HG03095 (cell line): ENCODE results near the gene SPECC1.
"Not testable (repeated sequence)": the region's sequence is repeated elsewhere in the genome, so short reads cannot be mapped to it uniquely, and the experiment has no call there.

Experiments
- ATAC-seq: cut with Tn5 transposase; IDR thresholded peaks from one replicate; pipeline ENCODE4 v1.9.1; 2021; ENCODE audit warnings: moderate library complexity; ENCODE audit not compliant: unreplicated experiment

SPECC1 gene, protein sequence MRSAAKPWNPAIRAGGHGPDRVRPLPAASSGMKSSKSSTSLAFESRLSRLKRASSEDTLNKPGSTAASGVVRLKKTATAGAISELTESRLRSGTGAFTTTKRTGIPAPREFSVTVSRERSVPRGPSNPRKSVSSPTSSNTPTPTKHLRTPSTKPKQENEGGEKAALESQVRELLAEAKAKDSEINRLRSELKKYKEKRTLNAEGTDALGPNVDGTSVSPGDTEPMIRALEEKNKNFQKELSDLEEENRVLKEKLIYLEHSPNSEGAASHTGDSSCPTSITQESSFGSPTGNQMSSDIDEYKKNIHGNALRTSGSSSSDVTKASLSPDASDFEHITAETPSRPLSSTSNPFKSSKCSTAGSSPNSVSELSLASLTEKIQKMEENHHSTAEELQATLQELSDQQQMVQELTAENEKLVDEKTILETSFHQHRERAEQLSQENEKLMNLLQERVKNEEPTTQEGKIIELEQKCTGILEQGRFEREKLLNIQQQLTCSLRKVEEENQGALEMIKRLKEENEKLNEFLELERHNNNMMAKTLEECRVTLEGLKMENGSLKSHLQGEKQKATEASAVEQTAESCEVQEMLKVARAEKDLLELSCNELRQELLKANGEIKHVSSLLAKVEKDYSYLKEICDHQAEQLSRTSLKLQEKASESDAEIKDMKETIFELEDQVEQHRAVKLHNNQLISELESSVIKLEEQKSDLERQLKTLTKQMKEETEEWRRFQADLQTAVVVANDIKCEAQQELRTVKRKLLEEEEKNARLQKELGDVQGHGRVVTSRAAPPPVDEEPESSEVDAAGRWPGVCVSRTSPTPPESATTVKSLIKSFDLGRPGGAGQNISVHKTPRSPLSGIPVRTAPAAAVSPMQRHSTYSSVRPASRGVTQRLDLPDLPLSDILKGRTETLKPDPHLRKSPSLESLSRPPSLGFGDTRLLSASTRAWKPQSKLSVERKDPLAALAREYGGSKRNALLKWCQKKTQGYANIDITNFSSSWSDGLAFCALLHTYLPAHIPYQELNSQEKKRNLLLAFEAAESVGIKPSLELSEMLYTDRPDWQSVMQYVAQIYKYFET

DNA sequence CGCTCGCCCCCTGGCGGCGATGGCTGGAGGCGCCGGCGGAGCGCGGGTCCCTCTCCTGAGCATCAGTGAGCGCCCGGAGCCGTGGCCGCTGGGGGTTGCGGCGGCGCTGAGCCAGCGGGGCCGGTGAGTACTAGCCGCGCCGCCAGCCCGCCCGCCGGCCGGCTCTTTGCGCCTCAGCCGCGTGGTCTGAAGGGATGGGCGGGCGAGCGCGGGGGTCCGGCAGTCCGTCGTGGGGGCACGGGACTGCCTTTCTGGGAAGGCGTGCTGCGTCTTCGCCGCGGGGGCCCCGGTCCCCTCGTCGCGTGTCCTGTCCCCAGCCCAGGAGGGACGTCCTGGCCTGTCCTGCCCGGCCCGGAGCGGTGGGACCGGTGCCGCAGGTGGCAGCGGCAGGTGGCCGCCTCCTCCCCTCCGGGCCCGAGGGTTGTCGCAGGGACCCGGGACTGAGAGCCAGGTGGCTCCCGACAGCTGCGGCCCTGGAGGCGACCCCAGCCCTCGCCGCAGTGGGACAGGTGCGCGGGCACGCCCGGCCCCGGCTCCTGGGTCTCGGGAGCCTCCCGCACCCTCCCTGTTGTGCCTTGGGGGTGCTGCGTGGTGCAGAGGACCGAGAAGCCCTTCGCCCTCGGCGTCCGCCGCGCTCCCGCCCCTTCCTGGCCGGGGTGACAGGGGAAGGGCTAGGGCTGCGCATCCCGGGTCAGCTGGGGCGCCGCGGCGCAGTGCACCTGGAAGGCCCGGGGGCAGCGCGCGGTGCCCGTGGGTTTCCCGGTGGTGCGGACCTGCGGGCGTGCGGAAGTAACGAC is at the start of gene SPECC1:
SPECC1 (plus strand) TSS at position 58 of the 797 bp plus-strand sequence. CDS start 87,293 bp downstream, outside the sequence.
- ATAC-seq: peak; percentile 89

DNA sequence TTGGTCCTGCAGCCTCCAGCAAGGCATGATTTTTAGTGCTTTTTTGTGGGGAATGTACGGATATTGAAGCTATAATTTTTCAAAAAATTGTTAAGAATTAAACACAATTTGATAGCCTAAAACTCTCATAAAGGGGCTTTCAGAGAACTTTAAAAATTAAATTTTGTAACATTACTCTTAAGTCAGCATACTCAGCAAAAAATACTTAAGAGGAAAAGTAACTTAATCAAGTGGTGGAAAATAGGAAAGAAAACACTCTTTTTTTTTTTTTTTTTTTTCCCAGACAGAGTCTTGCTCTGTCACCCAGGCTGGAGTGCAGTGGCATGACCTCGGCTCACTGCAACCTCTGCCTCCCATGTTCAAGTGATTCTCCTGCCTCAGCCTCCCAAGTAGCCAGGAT is 46.2 kb upstream of the SPECC1 start:
- ATAC-seq: not testable (repeated sequence)

DNA sequence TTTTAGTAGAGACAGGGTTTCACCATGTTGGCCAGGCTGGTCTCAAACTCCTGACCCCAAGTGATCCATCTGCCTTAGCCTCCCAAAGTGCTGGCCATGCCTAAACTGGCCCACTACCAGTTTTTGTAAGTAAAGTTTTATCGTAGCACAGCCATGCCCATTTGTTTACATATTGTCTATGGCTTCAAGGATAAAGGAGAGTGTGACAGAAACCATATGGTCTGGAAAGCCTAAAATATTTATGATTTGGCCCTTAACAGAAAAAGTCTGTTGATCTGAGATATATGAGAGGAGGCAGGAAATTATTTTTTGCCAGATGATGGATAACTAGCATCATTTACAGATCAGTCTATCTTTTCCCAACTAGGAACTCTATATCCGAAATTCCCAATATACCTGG is 36.0 kb upstream of the SPECC1 start:
- ATAC-seq: no peak

DNA sequence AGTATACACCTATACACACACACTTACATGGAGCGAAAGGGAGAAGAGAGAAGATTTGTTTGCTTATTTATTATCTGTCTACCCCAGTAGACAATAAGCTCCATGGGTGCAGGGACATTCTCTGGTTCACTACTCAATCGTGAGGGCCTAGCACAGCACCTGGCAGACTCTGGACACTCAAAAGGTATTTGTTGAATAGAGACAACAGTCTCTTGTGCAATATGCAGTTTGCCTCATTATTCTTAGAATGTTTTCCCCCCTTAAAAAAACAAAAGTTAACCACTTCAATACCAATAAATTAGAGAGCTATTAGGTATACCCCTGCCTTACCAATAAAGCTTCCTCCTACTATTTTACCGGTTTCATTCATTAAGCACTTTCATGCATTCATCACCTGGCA is 33.6 kb upstream of the SPECC1 start:
- no peak for ATAC-seq

DNA sequence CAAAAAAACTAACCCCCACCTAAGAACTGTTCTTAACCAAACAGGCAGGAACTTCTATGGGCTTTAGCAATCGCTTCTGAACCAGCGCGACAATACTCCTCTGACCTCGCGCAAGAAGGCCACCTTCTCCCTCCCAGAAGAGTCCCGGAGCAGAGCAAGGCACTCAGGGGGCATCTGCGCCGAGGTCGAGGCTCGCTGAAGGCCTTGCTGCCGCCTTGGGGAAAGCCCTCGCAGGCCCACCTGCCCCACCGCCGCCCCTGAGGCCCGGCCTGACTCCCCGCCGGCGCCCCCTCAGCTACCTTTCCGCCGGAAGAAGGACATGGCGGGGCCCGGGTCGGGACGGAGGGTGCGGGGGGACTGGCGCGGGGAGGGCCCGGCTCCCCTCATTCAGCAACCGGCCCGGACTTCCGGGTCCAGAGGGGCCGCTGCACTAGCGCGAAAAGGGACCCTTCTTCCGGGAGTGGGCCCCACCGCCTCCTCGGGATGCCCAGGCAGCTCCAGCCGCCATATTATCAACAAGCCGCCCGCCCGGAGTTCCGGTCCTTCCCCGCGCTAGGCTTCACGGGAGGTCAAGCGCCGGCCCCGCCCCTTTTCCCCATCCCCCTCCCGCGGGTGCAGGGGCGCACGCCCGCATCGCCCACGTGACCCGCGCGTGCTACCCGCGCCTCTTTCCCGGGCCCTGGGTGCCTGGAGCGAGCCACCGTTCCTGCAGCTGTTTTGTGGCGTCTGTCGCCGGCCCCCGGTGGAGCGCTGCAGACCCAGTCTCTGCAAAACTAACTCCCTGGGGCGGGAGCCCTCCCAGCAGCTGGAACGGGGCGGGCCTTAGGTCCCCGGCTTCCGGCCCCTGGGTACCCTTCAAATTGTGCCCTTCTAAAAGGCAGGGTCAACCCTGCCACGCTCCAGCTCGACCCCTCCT is 31.6 kb upstream of the SPECC1 start, which contains the start of gene AKAP10:
AKAP10 (minus strand) TSS at position 536 of the 916 bp plus-strand sequence; CDS start at position 387, 149 bp downstream.
- peak; percentile 81 for ATAC-seq

DNA sequence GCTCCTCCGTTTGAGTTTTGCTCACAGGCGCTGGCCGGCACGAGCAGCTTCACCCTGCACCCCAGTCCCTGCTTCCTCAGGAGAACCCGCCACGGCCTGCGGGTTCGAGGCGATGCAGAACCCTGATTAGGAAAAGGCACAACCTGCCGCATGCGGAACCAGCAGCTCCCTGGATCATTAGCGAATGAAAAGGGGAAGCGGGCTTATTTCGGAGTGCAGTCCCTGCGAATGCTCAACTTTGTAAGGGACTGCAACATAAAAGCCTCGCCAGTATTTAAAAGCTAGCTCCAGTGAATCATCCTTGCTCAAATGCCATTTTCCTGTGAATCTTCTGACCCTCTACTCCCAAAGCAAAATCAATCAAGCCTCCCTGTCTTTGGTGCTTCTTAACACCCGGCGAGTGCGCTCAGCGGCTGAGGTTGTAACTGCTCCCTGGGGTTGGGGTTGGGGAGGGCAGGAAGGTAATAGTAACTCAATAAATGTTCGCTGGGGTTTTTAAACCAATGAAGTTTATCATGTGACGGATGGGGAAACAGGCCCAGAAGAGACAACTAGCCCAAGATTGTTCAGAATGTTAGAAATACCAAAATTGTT is 30.9 kb upstream of the SPECC1 start:
- peak; percentile 27 for ATAC-seq

DNA sequence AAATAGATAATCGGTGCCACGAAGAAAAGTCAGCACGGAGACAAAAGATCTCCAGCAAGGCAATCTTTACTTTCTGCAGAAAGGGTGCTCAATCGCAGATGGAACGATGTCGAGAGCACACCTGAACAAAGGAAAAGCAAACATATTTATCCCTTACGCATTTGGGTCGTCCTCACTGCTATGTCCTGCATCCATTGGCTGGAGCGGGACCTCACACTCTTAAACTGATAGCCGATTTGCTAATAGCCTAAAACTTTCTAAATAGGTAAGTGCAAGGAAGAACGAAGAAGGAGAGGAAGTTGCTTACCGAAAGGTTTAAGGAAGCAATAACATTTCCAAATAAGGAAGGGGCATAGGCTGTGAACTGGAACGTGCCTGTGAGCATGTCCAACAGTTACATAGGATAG is 30.4 kb upstream of the SPECC1 start:
- no peak for ATAC-seq

DNA sequence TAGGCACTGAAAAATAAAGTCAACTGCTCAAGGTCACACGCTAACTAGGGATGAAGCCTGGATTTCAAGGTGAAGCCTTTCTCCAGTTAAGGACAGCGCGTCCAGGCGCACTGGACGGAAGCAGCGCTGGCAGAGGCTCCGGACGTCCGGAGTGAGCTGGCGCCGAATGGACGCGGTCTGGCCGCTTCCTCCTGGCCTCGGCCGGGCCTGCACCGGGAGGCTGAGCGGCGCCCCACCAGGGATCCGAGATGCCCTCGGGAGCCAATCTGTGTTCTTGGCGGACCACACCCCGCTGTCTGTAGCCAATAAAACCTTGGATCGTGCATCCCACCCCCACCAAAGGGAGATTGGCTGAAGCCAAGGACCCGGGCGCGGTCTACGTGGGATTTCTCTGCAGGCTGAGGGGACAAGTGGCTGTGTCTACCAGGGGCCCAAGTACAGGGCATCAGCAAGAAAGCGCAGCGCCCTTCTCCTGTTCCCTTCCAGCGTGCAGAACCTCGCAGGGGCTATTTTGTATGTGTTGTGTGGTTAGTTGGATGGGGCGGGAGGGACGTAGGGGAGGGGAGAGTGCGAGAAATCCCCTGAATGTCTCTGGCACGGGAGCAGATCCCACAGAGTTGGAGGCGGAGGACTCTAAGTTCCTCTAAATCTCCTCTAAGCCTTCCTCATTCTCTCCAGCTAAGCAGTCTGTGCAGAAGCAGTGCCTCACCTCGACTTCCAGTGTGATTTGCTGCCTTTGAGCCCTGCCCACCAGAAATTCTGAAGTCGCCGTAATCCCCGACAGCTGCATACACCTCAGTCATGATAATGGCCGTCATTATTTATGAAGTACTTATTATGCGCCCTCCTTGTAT is 29.0 kb upstream of the SPECC1 start:
- no peak for ATAC-seq

DNA sequence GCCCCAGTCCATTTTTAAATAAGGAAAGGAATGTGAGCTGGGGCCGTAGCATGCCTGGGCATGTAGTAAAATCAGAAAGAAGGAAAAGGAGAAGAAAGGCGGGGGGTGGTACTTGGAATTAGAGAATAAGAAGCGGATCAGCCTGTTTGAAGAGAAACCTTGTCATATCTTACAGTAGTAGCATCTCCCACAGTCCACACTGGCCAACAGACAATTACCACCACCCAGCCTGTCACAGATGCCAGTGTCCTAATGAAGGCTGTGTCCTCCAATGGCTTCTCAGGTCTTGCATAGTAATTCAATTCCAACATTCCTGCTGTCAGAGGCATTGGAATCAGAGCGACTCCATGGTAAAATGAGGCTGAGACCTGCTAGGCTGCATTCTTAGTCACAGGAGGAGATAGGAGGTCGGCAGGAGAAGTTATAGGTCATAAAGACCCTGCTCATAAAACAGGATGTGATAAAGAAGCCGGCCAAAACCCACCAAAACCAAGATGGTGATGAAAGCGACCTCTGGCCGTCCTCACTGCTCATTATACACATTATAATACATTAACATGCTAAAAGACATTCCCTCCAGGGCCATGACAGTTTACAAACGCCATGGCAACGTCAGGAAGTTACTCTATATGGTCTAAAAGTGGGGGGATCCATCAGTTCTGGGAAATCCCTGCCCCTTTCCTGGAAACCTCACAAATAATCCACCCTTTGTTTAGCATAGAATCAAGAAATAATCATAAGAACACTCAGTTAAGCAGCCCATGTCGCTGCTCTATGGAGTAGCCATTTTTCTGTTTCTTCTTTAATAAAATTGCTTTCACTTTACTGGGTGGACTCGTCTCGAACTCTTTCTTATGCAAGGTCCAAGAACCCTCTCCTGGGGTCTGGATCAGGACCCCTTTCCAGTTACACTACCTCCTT is 22.0 kb upstream of the SPECC1 start:
- ATAC-seq: no peak

DNA sequence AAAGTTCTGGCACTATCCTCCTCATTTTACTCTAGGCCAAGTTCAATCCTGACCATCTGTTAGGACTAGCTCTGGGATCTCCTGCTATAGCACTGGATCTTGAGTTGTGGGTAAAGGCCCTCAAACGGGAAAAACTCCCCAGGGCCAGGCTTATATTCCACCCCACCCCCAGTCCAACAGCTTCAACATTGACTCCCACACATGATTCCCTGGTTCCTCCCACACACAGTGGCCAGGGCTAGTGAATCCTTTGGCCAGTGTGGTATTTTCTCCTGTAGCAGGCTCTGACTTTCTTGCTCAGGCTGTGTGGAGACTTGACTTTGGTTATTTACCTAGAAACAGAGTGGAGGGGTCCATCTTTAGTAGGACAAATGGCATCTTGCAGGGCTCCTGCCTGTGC is 21.3 kb upstream of the SPECC1 start:
- ATAC-seq: no peak

DNA sequence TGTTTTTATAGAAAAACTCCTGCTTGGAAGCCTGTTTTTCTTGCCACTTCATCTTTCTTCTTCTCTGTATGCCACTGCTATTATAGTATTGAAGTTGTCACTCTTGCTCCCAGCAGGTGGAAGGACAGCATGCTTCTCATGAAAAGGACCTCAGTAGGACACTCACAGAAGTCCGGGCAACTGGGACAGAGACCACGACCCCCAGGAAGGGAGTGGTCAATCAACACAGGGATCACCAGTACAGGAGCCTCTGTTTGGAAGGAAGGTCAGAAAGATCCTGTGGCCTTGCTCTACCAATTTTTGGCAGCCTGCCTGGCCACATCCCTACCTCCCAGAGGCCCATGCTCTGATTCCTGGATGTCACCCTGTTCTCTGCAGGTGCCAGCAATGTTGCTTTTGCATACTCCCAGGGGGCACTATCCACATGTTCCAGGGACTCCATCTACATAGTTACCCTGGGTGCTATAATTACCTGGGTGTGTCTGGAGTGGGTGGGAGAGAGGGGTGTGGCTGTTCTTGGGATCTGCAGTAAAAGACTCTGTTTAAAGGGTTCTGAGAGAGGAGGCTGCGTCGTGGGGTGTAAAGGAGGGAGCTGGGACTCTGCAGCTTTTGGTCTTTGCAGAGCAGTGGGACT is 17.8 kb upstream of the SPECC1 start:
- no peak for ATAC-seq

DNA sequence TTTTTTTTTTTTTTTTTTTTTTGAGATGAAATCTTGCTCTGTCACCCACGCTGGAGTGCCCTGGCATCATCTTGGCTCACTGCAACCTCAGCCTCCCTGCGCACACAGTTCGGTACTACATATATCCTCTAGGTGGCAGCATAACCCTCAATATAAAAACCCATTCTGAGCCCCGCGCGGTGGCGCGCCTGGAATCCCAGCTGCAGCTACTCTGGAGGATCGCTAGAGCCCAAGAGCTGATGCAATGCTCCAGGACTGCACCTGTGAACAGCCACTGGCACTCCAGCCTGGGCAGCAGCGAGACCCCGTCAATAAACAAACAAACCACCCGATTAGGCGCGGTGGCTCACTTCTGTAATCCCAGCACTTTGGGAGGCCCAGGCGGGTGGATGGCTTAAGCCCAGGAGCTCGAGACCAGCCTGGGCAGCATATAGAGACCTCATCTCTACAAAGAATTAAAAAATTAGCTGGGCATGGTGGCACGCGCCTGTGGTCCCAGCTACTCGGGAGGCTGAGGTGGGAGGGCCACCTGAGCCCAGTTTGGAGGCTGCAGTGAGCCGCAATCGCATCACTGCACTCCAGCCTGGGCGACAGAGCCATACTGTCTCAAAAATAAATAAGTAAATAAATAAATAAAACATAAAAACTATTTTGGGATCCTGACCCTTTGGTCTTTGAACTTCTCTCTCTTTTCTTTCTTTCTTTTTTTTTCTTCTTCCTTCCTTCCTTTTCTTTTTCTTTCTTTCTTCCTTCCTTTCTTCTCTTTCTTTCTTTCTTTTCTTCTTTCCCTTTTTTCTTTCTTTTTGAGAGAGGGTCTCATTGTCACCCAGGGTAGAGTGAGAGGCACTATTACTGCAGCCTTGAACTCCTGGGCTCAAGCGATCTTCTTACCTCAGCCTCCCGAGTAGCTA is 16.1 kb upstream of the SPECC1 start:
- ATAC-seq: peak; percentile 72

DNA sequence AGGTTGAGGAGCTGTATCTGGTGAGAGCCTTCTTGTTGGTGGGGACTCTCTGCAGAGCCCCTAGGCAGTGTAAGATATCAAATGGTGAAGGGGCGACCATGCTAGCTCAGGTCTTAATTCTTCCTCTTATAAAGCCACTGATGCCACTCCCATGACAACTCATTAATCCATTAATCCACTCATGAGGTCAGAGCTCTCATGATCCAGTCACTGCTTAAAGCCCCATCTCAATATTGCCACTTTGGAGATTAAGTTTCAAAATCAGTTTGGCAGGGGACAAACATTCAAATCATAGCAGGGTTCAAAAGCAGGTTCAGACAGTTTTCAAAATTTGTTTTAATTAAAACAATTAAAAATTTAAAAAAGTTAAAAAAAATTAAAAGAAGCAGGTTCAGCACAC is 13.1 kb upstream of the SPECC1 start:
- ATAC-seq: no peak

DNA sequence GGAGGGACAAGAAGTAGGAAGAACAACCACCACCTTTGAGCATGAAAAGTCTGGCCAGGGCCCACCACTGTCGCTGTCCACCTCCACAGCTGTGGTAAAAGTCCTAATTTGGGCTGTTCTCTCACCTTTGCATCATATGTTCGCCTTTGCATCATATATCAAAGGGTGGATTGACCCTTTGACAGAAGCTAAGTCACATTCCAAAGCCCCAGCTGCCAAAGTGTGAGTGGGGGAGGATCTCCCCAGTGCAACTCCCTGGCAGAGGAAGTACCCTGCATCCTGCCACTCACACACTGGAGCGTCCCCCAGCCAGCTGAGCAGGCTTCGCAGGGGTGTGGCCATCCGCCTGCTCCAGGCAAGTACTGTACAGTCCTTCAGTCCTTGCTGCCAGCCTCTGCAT is 12.7 kb upstream of the SPECC1 start:
- no peak for ATAC-seq

DNA sequence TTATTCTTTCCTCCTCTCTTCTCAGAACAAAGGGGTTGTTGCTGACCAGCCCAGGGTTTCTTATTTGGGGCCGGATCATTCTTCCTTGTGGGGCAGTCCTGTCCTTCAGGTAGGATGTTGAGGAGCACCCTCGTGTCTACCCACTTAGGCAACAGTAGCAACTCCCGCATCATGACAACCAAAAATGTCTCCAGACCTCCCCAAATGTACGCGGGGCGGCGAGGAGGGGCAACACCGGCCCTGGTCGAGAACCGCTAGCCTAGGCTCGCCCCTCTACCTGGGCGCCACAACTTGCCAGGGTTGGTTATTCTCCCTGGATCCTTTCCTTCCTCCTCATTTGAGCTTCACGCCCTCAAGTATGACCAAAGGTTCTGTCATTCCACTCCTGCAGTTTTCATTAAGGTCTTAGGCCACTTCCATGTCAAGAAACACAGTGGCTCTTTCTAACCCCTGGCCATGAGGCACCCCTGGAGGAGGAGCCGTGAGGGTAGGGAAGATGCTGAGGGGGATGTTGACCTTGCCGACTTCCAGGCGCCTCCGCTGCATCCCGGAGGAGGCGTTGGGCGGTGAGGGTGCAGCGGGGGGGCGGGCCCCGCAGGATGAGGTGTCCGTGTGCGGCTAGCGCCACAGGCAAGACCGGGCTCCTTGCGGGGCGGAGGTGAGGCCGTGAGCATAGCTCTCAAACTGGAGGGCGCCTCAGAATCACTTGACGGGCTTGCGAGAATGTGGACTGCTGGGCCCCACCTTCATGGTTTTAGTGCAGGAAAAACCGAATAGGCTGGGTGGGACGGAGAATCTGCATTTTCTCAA is 712 bp upstream of the SPECC1 start:
- peak; percentile 33 for ATAC-seq
